AG09309 (cell line): ENCODE measurements around the gene TBCD.
"Not testable (repeated sequence)": the region's sequence is repeated elsewhere in the genome, so short reads cannot be mapped to it uniquely, and the experiment has no call there.

Source experiments
- DNase-seq: peaks from one replicate; pipeline ENCODE4 v3.0.0-alpha.2; 2010; ENCODE audit warnings: low read depth
- H3K4me3 ChIP-seq: 2 replicates; pipeline ENCODE4 v1.5.1; 2011; ENCODE audit warnings: mild to moderate bottlenecking, low read depth, low read length, moderate library complexity; ENCODE audit not compliant: control insufficient read depth
- TF ChIP-seq, protein P1 (sequence below): IDR thresholded peaks from 2 replicates; pipeline ENCODE4 v1.5.1; 2011; ENCODE audit warnings: mild to moderate bottlenecking, low read depth, low read length, inconsistent platforms; ENCODE audit not compliant: insufficient read depth, control insufficient read depth; ENCODE audit errors: missing control alignments

TBCD gene

DNA sequence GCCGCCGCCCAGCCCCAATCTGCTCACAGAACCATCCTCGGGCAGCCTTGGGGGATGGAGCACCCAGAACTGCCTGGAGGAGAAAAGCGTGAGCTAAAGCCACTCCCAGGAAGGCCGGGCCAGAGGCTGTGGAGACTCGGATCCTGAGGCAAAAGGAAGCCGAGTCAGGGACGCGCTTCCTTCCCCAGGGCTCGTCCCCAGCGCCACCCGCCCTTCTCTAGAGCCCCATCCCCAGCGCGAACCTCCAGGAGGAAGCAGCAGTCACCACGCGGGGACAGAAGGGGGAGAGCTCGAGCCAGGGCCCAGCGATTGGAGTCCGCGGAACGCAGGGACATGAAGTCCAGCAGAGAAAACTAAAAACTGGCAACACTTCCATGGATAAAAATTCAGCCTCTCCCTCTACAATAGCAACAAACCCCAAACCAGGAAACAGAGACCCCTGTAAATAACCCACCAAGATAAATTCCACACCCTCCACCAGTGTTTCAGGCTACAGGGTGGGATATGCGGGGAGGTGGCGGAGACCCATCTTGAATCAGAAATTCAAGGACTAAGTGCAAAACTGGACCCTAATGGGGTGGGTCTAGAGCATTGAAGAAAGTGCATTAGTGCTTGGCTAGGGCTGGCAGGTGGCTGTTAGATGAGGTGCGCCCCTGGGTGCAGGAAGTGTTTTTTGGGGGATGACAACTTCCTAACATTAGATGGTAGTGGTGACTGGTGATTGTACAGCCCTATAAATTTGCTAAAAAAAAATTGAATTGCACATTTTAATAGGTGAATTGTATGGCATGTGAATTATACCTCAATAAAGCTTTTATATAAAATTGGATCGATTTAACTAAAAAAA lies 211.5 kb downstream of the TBCD start:
- DNase-seq, result peak; percentile 63
- peak overlapping the region; percentile 40 for H3K4me3 ChIP-seq
- TF ChIP-seq, protein P1, sequence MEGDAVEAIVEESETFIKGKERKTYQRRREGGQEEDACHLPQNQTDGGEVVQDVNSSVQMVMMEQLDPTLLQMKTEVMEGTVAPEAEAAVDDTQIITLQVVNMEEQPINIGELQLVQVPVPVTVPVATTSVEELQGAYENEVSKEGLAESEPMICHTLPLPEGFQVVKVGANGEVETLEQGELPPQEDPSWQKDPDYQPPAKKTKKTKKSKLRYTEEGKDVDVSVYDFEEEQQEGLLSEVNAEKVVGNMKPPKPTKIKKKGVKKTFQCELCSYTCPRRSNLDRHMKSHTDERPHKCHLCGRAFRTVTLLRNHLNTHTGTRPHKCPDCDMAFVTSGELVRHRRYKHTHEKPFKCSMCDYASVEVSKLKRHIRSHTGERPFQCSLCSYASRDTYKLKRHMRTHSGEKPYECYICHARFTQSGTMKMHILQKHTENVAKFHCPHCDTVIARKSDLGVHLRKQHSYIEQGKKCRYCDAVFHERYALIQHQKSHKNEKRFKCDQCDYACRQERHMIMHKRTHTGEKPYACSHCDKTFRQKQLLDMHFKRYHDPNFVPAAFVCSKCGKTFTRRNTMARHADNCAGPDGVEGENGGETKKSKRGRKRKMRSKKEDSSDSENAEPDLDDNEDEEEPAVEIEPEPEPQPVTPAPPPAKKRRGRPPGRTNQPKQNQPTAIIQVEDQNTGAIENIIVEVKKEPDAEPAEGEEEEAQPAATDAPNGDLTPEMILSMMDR, result peak; percentile 92

DNA sequence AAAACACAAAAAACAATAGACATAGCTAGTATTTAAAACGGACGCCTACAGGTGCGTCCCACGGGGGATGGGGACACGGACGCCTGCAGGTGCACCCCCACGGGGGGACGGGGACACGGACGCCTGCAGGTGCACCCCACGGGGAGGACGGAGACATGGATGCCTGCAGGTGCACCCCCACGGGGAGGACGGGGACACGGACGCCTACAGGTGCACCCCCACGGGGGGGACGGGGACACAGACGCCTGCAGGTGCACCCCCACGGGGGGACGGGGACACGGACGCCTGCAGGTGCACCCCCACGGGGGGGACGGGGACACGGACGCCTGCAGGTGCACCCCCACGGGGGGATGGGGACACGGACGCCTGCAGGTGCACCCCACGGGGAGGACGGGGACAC lies 212.6 kb downstream of the TBCD start:
- H3K4me3 ChIP-seq, DNase-seq: not testable (repeated sequence)

DNA sequence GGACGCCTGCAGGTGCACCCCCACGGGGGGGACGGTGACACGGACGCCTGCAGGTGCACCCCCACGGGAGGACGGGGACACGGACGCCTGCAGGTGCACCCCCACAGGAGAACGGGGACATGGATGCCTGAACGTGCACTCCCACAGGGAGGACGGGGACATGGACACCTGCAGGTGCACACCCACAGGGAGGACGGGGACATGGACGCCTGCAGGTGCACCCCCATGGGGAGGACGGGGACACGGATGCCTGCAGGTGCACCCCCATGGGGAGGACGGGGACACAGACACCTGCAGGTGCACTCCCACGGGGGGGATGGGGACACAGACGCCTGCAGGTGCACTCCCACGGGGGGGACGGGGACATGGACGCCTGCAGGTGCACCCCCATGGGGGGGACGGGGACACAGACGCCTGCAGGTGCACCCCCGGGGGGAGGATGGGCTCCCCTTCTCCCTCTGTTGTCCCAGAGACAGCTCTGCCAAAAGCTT lies 213.0 kb downstream of the TBCD start:
- no peak overlapping the region for H3K4me3 ChIP-seq
- TF ChIP-seq, protein P1, result no peak
- DNase-seq, result no peak

- DNase-seq, result no peak
- TF ChIP-seq, protein P1, result no peak
- H3K4me3 ChIP-seq, result no peak overlapping the region
Observed at GRCh38 chr17:82965371-82965770, 213.5 kb downstream of the TBCD start.

- TF ChIP-seq, protein P1, result no peak
- no peak for DNase-seq
- H3K4me3 ChIP-seq, result no peak overlapping the region
Observed at GRCh38 chr17:82966415-82966814, 214.6 kb downstream of the TBCD start.

- DNase-seq, result no peak
Observed at GRCh38 chr17:82967268-82968032, 215.6 kb downstream of the TBCD start.

DNA sequence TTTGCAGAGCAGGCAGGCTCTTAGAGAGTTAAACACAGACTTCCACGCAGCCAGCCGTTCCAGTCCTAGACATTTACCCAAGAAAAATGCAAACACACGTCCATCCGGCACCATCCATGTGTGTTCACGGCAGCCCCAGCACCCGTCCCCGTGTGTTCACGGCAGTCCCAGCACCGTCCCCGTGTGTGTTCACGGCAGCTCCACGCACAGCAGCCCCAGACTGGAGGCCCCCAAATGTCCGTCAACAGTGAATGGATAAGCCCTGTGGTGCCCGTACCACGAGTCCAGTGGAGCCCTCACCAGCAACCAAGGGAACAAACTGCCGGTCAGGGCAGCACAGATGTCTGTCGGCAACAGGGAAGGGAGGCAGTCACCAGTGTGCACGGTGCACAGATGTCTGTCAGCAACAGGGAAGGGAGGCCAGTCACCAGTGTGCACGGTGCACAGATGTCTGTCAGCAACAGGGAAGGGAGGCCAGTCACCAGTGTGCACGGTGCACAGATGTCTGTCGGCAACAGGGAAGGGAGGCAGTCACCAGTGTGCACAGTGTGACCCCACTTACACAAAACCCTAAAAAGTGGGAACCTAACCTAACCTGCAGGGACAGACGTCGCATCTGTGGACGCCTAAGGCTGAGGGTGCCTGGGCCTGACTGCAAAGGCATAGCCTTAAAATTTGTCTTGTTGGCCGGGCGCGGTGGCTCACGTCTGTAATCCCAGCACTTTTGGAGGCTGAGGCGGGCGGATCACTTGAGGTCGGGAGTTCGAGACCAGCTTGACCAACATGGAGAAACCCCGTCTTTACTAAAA lies 216.4 kb downstream of the TBCD start:
- DNase-seq, H3K4me3 ChIP-seq: not testable (repeated sequence)

More at GRCh38 chr17:82967268-82968032, 215.6 kb downstream of the TBCD start:
- no peak overlapping the region for H3K4me3 ChIP-seq
- TF ChIP-seq, protein P1, result no peak
